Limb (tissue), 2 donors: Measurements from ENCODE around the gene MYMK.

Source experiments
- DNase-seq, 2 donors: peaks; one replicate each; pipeline ENCODE4 v3.0.0-alpha.2; 2016; ENCODE audit errors: extremely low spot score in 2 of 2

Gene MYMK

GRCh38 chr9:133535306-133535877 is 10.6 kb upstream of the MYMK start:
- no peak for DNase-seq

GRCh38 chr9:133534346-133535291 is 9.9 kb upstream of the MYMK start, which contains the start of gene ADAMTSL2:
TSS of gene ADAMTSL2 (plus strand) at chr9:133534704. CDS start at chr9:133536713, 2,009 bp downstream.
- peak; percentile 82 to 86 for DNase-seq

- DNase-seq, result no peak
These were observed 9.1 kb upstream of the MYMK start for GRCh38 chr9:133533857-133534256.

- DNase-seq, result peak; percentile 3 to 80
These were observed 8.3 kb upstream of the MYMK start for GRCh38 chr9:133532937-133533668.

- DNase-seq, result no peak
These were observed 6.5 kb upstream of the MYMK start for GRCh38 chr9:133531293-133531692.

- no peak for DNase-seq
These were observed 5.1 kb upstream of the MYMK start for GRCh38 chr9:133529874-133530273.

- no peak for DNase-seq
These were observed 4.7 kb upstream of the MYMK start for GRCh38 chr9:133529457-133529856.

- DNase-seq, result peak in 1 of 2 donors; percentile 40
These were observed 4.1 kb upstream of the MYMK start for GRCh38 chr9:133528876-133529241.

- DNase-seq, result peak in 1 of 2 donors; percentile 57
These were observed 3.5 kb upstream of the MYMK start for GRCh38 chr9:133528001-133528875.

GRCh38 chr9:133527444-133527920 is 2.7 kb upstream of the MYMK start:
- peak; percentile 71 to 78 for DNase-seq

GRCh38 chr9:133526721-133527321 is 2.1 kb upstream of the MYMK start:
- peak in 1 of 2 donors; percentile 62 for DNase-seq

GRCh38 chr9:133525677-133526076 is 918 bp upstream of the MYMK start:
- no peak for DNase-seq

GRCh38 chr9:133524146-133524545 is 613 bp downstream of the MYMK start:
- no peak for DNase-seq

- no peak for DNase-seq
These were observed 1.7 kb downstream of the MYMK start for GRCh38 chr9:133523106-133523505.

- DNase-seq, result no peak
These were observed 2.5 kb downstream of the MYMK start for GRCh38 chr9:133522073-133522910.

- no peak for DNase-seq
These were observed 3.4 kb downstream of the MYMK start for GRCh38 chr9:133521122-133522072.

- DNase-seq, result no peak
These were observed 4.5 kb downstream of the MYMK start for GRCh38 chr9:133520121-133520835.

- no peak for DNase-seq
These were observed 5.1 kb downstream of the MYMK start for GRCh38 chr9:133519693-133520092.
